Motor neuron (in vitro differentiated cells): Measurements from ENCODE around the gene IL10RA. TPM values are rescaled to one million over a fixed set of nuclear protein-coding genes. Genes with fewer than 3 reads are reported as not detected.

ENCODE experiments used
- ATAC-seq, 8 experiments: fragments of 200-7000 bp; cut with Tn5 transposase; replicated peaks in 6 of 8; 2 replicates each; pipeline ENCODE4 v1.8.0; 2021; ENCODE audit warnings: mild to moderate bottlenecking in 8 of 8, moderate library complexity in 8 of 8
- H3K27ac ChIP-seq, 2 donors: fragments of 250-450 bp; sonication (Bioruptor Pico); 2 replicates each; pipeline ENCODE4 v1.9.0; 2021; ENCODE audit warnings: antibody characterized with exemption in 2 of 2, mild to moderate bottlenecking in 2 of 2, moderate library complexity in 1 of 2
- H3K4me1 ChIP-seq, 2 donors: fragments of 250-450 bp; sonication (Bioruptor Pico); replicated peaks in 1 of 2; 2 replicates each; pipeline ENCODE4 v1.6.1; 2021; ENCODE audit warnings: antibody characterized with exemption in 2 of 2, mild to moderate bottlenecking in 2 of 2, moderate library complexity in 1 of 2
- H3K4me3 ChIP-seq, 5 donors: fragments of 250-450 bp; sonication (Bioruptor Pico); 2 replicates each; pipeline ENCODE4 v1.9.0; 2021; ENCODE audit warnings: antibody characterized with exemption in 5 of 5, mild to moderate bottlenecking in 5 of 5, moderate library complexity in 4 of 5
- WGBS, 10 experiments: fragments of 450-650 bp; shearing (Covaris generic); methylation state at CpG; one replicate each; pipeline ENCODE4 v1.0.0; 2022; 5-methylcytosine and 5-hydroxymethylcytosine counted together
- in situ Hi-C, 9 experiments: fragments of 400-800 bp; cut with MboI; loops; one replicate each; pipeline ENCODE4 v1.15.0; 2021; ENCODE audit warnings: low sequenced_read_pairs in 9 of 9, low pct_unique_long_range_greater_than_20kb in 2 of 9; ENCODE audit not compliant: unreplicated experiment in 9 of 9
- total RNA-seq, 8 experiments: library from RNA; unstranded; fragments of 300-600 nt; gene quantifications; 2 replicates each; pipeline versions ENCODE4 v1.2.3 to v1.2.4, GENCODE V29; 2022

IL10RA gene
- total RNA-seq, 8 experiments from 2014 or later = 0.33 to 3.4 (median 1.0) TPM; not detected in 1

GRCh38 chr11:118018401-118018800 lies 32.2 kb downstream of the IL10RA start:
- ATAC-seq = no peak
- in situ Hi-C loops = no loop called here
- H3K4me1 ChIP-seq = no peaks in the 10 kb centered on the region
- 0 to 100% (median 64%) methylated on average over 1 to 2 of the region's 2 CpGs; no CpG with 5 or more reads in 4 of the 10 experiments for WGBS, 10 experiments
- no peak overlapping the region for H3K27ac ChIP-seq
- no peak overlapping the region for H3K4me3 ChIP-seq

GRCh38 chr11:118021146-118021545 lies 35.0 kb downstream of the IL10RA start:
- H3K4me1 ChIP-seq = no peaks in the 10 kb centered on the region
- no peak overlapping the region for H3K27ac ChIP-seq
- in situ Hi-C loops = no loop called here
- H3K4me3 ChIP-seq = no peak overlapping the region
- 8 to 100% (median 75%) methylated on average over 1 of the region's 1 CpG; no CpG with 5 or more reads in 1 of the 10 experiments for WGBS, 10 experiments
- ATAC-seq = no peak

GRCh38 chr11:118027694-118028093 lies 41.5 kb downstream of the IL10RA start:
- in situ Hi-C loops = no loop called here
- 40 to 90% (median 75%) methylated on average over 1 to 4 of the region's 4 CpGs; no CpG with 5 or more reads in 1 of the 10 experiments for WGBS, 10 experiments
- Histone ChIP-seq H3K27ac (no peak overlapping the region), H3K4me1 (no peaks in the 10 kb centered on the region), H3K4me3 (no peak overlapping the region)
- ATAC-seq = no peak

- no peak overlapping the region for H3K27ac ChIP-seq
- no peak overlapping the region for H3K4me3 ChIP-seq
- no peak for ATAC-seq
- 14 to 86% (median 71%) methylated on average over 1 to 3 of the region's 3 CpGs for WGBS, 10 experiments
- in situ Hi-C loops = no loop called here
- no peaks in the 10 kb centered on the region for H3K4me1 ChIP-seq
These were observed 42.4 kb downstream of the IL10RA start for GRCh38 chr11:118028626-118029025.

GRCh38 chr11:118033443-118033842 lies 47.2 kb downstream of the IL10RA start:
- in situ Hi-C loops = no loop called here
- no peaks in the 10 kb centered on the region for H3K4me1 ChIP-seq
- WGBS, 10 experiments = 16 to 91% (median 77%) methylated on average over 1 to 4 of the region's 4 CpGs; no CpG with 5 or more reads in 1 of the 10 experiments
- no peak overlapping the region for H3K4me3 ChIP-seq
- ATAC-seq = no peak
- no peak overlapping the region for H3K27ac ChIP-seq

GRCh38 chr11:118042141-118042540 lies 55.9 kb downstream of the IL10RA start:
- H3K27ac ChIP-seq = no peak overlapping the region
- no peak for ATAC-seq
- WGBS, 10 experiments = 0 to 86% (median 69%) methylated on average over 1 of the region's 1 CpG
- H3K4me3 ChIP-seq = no peak overlapping the region
- in situ Hi-C loops = no loop called here
- no peaks in the 10 kb centered on the region for H3K4me1 ChIP-seq

GRCh38 chr11:118042796-118043195 lies 56.6 kb downstream of the IL10RA start:
- in situ Hi-C loops = no loop called here
- H3K4me3 ChIP-seq = no peak overlapping the region
- 4 to 81% (median 60%) methylated on average over 1 to 4 of the region's 4 CpGs; no CpG with 5 or more reads in 1 of the 10 experiments for WGBS, 10 experiments
- no peak overlapping the region for H3K27ac ChIP-seq
- H3K4me1 ChIP-seq = no peaks in the 10 kb centered on the region
- no peak for ATAC-seq

GRCh38 chr11:118045191-118045590 lies 59.0 kb downstream of the IL10RA start:
- 0 to 67% (median 34%) methylated on average over 1 to 2 of the region's 2 CpGs; no CpG with 5 or more reads in 4 of the 10 experiments for WGBS, 10 experiments
- in situ Hi-C loops = no loop called here
- H3K27ac ChIP-seq = no peak overlapping the region
- H3K4me1 ChIP-seq = no peaks in the 10 kb centered on the region
- no peak overlapping the region for H3K4me3 ChIP-seq
- no peak for ATAC-seq

GRCh38 chr11:118046051-118046963 lies 60.1 kb downstream of the IL10RA start:
- Histone ChIP-seq H3K4me3 (no peak overlapping the region), H3K27ac (no peak overlapping the region), H3K4me1 (no peaks in the 10 kb centered on the region)
- no peak for ATAC-seq
- WGBS, 10 experiments = 0 to 84% (median 39%) methylated on average over 1 to 4 of the region's 5 CpGs; no CpG with 5 or more reads in 1 of the 10 experiments
- in situ Hi-C loops = no loop called here

- Histone ChIP-seq H3K27ac (no peak overlapping the region), H3K4me1 (no peaks in the 10 kb centered on the region), H3K4me3 (no peak overlapping the region)
- 0 to 100% (median 54%) methylated on average over 2 to 7 of the region's 8 CpGs; no CpG with 5 or more reads in 2 of the 10 experiments for WGBS, 10 experiments
- in situ Hi-C loops = no loop called here
- no peak for ATAC-seq
These were observed 60.9 kb downstream of the IL10RA start for GRCh38 chr11:118046964-118047700.

- no peak for ATAC-seq
- in situ Hi-C loops = no loop called here
- whole genome bisulfite sequencing, 10 experiments = 8 to 100% (median 61%) methylated on average over 1 to 2 of the region's 4 CpGs; no CpG with 5 or more reads in 1 of the 10 experiments
These were observed 61.6 kb downstream of the IL10RA start for GRCh38 chr11:118047749-118048148.

GRCh38 chr11:118048472-118049370 lies 62.5 kb downstream of the IL10RA start:
- in situ Hi-C loops = no loop called here
- WGBS, 10 experiments = 27 to 100% (median 61%) methylated on average over 3 to 9 of the region's 11 CpGs; no CpG with 5 or more reads in 1 of the 10 experiments
- H3K4me3 ChIP-seq = no peak overlapping the region
- ATAC-seq = no peak
- no peaks in the 10 kb centered on the region for H3K4me1 ChIP-seq
- no peak overlapping the region for H3K27ac ChIP-seq

More at GRCh38 chr11:118047749-118048148, 61.6 kb downstream of the IL10RA start:
- Histone ChIP-seq H3K4me3 (no peak overlapping the region), H3K27ac (no peak overlapping the region), H3K4me1 (no peaks in the 10 kb centered on the region)
